Muscle layer of colon (tissue), 2 donors: Measurements from ENCODE around the gene HAPLN3.

Source experiments
- H3K27ac ChIP-seq: one replicate; pipeline ENCODE4 v1.7.0; 2013; ENCODE audit warnings: low read depth, mild to moderate bottlenecking, low read length, moderate library complexity
- H3K27me3 ChIP-seq, 2 donors: one replicate each; pipeline ENCODE4 v1.7.0; 2013; ENCODE audit warnings: low read length in 2 of 2, mild to moderate bottlenecking in 2 of 2; ENCODE audit not compliant: insufficient read depth in 2 of 2, control insufficient read depth in 1 of 2
- H3K36me3 ChIP-seq: one replicate; pipeline ENCODE4 v1.7.0; 2013; ENCODE audit warnings: mild to moderate bottlenecking, low read length; ENCODE audit not compliant: insufficient read depth
- H3K4me1 ChIP-seq: one replicate; pipeline ENCODE4 v1.7.0; 2013; ENCODE audit warnings: mild to moderate bottlenecking, low read length; ENCODE audit not compliant: insufficient read depth
- H3K4me3 ChIP-seq, 2 donors: one replicate each; pipeline ENCODE4 v1.7.0; 2013; ENCODE audit warnings: low read length in 2 of 2, low read depth in 1 of 2, mild to moderate bottlenecking in 1 of 2, moderate library complexity in 1 of 2
- H3K9ac ChIP-seq: one replicate; pipeline ENCODE4 v1.7.0; 2013; ENCODE audit warnings: low read length
- H3K9me3 ChIP-seq: one replicate; pipeline ENCODE4 v1.7.0; 2013; ENCODE audit warnings: mild to moderate bottlenecking, low read length
- donor health status: abdominal sarcoma.
- donor health status: Adenocarcinoma of cecum.

HAPLN3 gene

DNA sequence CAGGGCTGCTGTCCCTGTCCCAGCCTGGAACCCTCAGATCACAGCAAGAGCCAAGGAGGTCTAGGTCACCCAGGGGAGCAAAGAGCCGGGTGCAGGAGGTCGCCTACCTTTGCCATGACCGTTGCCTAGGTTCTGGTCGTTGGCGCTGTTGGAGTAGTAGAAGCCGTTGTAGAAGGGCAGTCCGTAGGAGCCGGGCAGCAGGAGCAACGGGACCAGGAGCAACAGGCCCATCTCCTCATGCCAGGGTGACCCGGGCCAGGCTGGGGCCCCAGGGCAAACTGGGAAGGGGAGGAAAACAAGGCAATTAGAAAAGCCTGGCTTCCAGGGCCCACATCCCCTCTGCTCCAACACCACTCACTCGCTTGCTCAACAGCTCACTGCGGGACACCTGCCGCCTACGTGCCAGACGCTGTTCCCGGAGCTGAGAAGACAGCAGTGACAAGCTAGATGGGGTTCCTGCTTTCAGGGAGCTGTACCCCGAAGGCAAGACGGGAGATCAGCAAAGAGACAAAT is 8.2 kb downstream of the HAPLN3 start:
- Histone ChIP-seq H3K27me3 (peaks cover 0 to 6% of the 10 kb centered on the region in 2 donors), H3K4me3 (no peak overlapping the region), H3K9ac (no peak overlapping the region), H3K36me3 (no peaks in the 10 kb centered on the region), H3K4me1 (no peaks in the 10 kb centered on the region), H3K9me3 (no peaks in the 10 kb centered on the region), H3K27ac (no peak overlapping the region)

DNA sequence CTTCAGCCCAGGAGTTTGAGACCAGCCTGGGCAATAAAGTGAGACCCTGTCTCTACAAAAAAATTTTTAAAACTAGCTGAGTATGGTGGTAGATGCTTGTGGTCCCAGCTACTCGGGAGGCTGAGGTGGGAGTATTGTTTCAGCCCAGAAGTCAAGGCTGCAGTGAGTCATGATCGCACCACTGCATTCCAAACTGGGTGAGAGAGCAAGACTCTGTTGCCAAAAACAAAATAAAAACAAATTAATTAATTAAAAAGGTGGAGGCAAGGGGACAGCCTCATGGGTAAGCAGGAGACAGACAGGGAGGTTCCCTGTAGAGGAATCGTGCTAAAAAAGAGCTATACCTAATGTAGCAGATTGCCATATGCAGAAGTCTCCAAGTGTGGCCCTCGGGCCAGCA is 12.6 kb downstream of the HAPLN3 start:
- Histone ChIP-seq H3K27ac (no peak overlapping the region), H3K9ac (no peak overlapping the region), H3K4me3 (no peak overlapping the region), H3K9me3 (no peaks in the 10 kb centered on the region), H3K4me1 (no peaks in the 10 kb centered on the region), H3K36me3 (no peaks in the 10 kb centered on the region), H3K27me3 (no peaks in the 10 kb centered on the region)

DNA sequence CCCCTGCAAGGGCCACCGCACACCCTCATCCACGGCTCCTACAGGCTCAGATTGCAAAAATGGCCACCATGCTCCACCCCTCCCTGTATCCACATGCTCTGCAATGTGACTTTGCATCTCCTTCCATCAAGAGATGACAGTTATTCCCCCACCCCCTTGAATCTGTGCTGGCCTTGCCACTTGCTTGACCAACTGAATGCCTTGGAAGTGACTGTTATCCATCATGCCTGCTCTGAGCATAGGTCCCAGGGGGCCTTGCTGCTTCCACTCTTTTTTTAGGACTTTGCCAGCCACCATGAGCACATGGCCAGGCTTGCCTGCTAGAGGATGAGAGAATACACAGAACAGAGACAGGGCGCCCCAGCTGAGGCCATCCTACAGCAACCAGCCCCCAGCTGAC is 13.6 kb downstream of the HAPLN3 start:
- Histone ChIP-seq H3K4me1 (no peaks in the 10 kb centered on the region), H3K4me3 (no peak overlapping the region), H3K9ac (no peak overlapping the region), H3K27me3 (no peaks in the 10 kb centered on the region), H3K27ac (no peak overlapping the region), H3K36me3 (no peaks in the 10 kb centered on the region), H3K9me3 (no peaks in the 10 kb centered on the region)

DNA sequence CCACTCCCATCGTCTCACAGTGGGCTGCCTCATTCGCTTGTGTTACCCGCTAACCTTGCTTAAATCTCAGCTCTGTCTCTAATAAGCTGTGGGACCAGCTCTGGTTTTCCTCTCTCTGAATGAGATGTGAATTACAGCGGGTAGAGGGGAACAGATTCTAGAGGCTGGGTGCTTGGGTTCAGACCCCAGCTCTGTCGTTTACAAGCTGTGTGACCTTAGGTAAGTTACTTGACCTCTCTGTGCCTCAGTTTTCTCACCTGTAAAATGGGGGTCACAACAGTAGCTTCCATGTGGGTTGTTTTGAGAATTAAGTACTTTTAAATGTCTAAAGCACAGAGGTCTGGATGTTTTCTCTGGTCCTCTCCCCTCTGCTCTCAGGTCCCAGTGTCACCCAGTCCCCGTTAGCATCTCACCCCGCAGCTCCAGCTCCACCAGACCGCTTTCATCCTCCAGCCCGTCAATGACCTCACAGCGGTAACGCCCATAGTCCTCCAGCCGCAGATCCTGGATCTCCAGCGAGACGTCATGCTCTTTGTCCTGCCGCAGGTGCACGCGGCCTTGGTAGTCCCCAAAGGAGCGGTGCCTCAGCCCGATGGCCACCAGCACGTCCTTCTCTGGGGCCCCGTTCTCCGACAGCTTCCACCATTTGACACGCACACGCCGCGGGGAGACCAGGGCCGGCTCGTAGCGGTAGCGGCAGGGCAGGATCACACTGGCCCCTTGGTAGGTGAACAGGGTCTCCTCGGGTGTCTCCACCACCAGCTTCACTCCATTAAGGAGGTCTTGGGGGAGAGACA is 14.2 kb downstream of the HAPLN3 start:
- Histone ChIP-seq H3K4me1 (no peaks in the 10 kb centered on the region), H3K9ac (no peak overlapping the region), H3K9me3 (no peaks in the 10 kb centered on the region), H3K27ac (no peak overlapping the region), H3K36me3 (no peaks in the 10 kb centered on the region), H3K4me3 (no peak overlapping the region), H3K27me3 (no peaks in the 10 kb centered on the region)

DNA sequence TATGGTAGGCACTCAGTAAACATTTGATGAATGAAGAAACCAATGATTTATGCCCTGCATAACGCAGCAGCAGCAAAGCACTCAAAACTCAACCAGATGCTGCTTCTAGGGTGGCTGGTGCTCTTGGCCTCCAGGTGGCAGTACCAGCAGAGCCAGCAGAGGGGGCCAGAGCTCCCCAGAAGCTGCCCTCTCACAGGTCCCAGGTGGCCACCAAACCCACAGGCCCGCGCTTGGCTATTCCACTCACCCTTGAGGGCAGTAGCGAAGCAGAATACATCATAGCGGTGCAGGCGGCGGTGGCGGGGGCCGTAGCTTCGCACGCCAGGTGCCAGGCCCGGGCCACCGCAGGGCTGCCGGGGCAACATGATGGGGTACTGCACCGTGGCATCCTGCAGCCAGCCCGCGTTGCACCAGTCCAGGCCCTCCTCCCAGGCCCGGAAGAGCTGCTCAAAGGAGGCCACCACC is 16.6 kb downstream of the HAPLN3 start:
- Histone ChIP-seq H3K9ac (no peak overlapping the region), H3K27ac (no peak overlapping the region), H3K4me3 (no peak overlapping the region), H3K9me3 (no peaks in the 10 kb centered on the region), H3K36me3 (no peaks in the 10 kb centered on the region), H3K27me3 (no peaks in the 10 kb centered on the region), H3K4me1 (no peaks in the 10 kb centered on the region)

DNA sequence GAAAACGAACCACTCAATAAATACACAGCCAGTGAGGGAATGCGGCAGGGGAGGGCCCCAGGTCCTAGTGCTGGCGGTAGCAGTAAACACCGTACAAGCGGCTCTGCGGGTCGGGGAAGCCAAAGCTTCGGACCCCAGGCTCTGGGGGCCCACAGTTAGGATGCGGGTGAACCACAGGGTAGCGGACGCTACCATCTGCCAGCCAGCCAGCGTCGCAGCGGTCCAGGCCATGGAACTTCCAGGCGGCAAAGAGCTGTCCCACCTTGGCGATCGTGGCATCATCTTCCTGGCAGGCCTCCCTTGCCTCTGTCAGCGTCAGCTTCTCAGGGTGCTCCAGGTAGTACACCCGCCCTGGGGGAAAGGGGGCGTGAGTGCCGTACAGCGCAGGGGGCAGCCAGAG is 17.4 kb downstream of the HAPLN3 start:
- H3K9ac ChIP-seq = no peak overlapping the region
- no peak overlapping the region for H3K27ac ChIP-seq
- no peak overlapping the region for H3K4me3 ChIP-seq
- no peaks in the 10 kb centered on the region for H3K9me3 ChIP-seq
- H3K36me3 ChIP-seq = no peaks in the 10 kb centered on the region
- H3K4me1 ChIP-seq = no peaks in the 10 kb centered on the region
- H3K27me3 ChIP-seq = no peaks in the 10 kb centered on the region

DNA sequence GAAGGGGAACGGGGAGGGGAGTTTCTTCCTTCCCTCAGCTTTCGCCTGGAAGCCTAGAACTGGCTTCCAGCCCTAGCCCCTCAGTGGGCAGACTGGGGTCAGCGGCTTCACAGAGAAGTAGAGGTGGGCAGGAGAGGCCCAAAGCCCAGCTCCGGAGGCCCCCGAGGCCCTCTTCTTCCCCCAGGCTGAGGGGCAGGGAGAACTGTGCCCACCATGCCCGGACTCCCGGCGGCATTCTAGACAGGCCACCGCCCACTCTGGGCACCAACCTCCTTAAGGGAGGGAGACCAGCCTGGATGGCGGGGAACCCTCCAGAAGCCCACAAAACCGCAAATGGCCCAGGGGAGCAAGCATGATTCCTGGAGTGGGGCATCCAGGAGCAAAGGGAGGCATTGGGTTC is 17.9 kb downstream of the HAPLN3 start:
- H3K36me3 ChIP-seq = no peaks in the 10 kb centered on the region
- H3K4me3 ChIP-seq = no peak overlapping the region
- no peaks in the 10 kb centered on the region for H3K27me3 ChIP-seq
- H3K4me1 ChIP-seq = no peaks in the 10 kb centered on the region
- H3K9ac ChIP-seq = no peak overlapping the region
- no peaks in the 10 kb centered on the region for H3K9me3 ChIP-seq
- no peak overlapping the region for H3K27ac ChIP-seq

DNA sequence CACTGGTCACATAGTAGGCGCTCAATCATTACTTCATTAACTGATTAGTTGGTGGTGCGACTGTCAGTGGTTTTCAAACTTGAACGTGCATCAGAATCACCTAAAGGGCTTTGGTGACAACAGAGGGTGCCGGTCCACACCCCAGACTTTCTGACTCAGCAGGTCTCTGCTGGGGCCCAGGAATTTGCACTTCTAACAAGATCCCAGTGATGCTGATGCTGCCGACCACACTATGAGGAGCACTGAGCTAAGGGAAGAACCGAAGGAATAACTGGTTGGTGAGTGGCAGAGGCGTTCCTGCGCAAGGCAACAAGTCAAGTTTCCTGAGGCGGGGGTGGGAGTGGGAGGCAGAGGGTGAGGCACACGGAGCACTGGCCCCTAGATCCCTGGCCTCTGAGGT is 18.8 kb downstream of the HAPLN3 start:
- Histone ChIP-seq H3K9me3 (no peaks in the 10 kb centered on the region), H3K9ac (no peak overlapping the region), H3K4me3 (no peak overlapping the region)

DNA sequence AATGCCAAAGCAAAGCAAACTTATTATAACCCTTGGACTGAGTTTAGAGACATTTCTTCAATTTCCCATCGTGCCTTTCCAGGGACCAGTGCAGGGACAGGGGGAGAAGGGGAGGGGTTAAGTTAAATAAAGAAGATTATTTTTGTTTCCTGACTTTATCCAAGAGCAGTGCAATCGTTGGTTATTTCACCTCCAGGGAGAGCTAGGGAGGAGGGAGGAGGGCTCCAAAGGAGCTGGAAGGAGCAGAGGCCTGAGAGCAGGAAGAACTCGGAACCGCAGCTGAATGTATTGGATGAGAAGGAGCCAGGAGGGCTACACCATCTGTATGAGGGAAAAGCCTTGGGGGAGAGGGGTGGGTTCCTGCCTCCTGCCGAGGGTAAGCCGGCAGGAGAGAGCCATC is 20.7 kb downstream of the HAPLN3 start:
- no peak overlapping the region for H3K27ac ChIP-seq
- H3K27me3 ChIP-seq = no peaks in the 10 kb centered on the region
- no peak overlapping the region for H3K4me3 ChIP-seq

More for the DNA sequence above, 18.8 kb downstream of the HAPLN3 start:
- H3K4me1 ChIP-seq = no peaks in the 10 kb centered on the region
- H3K27me3 ChIP-seq = no peaks in the 10 kb centered on the region
- H3K36me3 ChIP-seq = no peaks in the 10 kb centered on the region
- H3K27ac ChIP-seq = no peak overlapping the region

DNA sequence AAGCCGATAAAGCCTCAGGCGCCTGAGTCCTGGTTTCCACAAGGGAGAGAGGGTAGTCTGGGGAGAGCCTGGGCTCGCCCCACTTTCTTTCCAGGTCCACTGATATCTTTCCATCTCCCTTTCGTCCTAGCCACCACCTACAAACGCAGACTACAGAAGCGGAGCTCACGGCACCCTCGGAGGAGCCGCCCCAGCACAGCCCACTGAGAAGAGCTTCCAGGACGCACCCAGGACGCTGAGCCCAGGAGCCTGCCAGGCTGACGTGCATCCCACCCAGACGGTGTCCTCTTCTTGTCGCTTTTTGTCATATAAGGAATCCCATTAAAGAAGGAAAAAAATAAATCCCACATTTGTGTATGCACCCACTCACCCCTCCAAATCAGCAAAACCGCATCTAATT is 21.1 kb downstream of the HAPLN3 start:
- Histone ChIP-seq H3K36me3 (no peaks in the 10 kb centered on the region), H3K9ac (no peak overlapping the region), H3K27me3 (no peaks in the 10 kb centered on the region), H3K4me1 (no peaks in the 10 kb centered on the region), H3K27ac (no peak overlapping the region), H3K4me3 (no peak overlapping the region), H3K9me3 (no peaks in the 10 kb centered on the region)

More for the DNA sequence above, 20.7 kb downstream of the HAPLN3 start:
- H3K4me1 ChIP-seq = no peaks in the 10 kb centered on the region
- H3K9me3 ChIP-seq = no peaks in the 10 kb centered on the region
- H3K9ac ChIP-seq = no peak overlapping the region
- H3K36me3 ChIP-seq = no peaks in the 10 kb centered on the region

DNA sequence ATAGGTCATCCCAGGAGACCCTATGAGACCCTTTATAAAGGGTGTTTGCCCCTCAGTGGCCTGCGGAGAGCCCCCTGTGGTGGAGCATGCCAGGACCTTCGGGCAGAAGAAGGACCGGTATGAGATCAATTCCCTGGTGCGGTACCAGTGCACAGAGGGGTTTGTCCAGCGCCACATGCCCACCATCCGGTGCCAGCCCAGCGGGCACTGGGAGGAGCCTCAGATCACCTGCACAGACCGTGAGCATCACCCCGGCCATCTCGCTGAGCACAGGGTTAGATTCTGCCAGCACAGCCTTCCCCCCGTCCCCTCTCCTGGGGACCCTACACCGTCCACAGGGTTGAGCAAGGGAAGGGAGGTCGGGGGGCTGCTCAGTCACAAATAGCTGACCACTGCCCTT is 21.6 kb downstream of the HAPLN3 start:
- no peak overlapping the region for H3K9ac ChIP-seq
- H3K4me3 ChIP-seq = no peak overlapping the region
- no peaks in the 10 kb centered on the region for H3K9me3 ChIP-seq
- no peaks in the 10 kb centered on the region for H3K36me3 ChIP-seq
- H3K27me3 ChIP-seq = no peaks in the 10 kb centered on the region
- no peaks in the 10 kb centered on the region for H3K4me1 ChIP-seq
- H3K27ac ChIP-seq = no peak overlapping the region

DNA sequence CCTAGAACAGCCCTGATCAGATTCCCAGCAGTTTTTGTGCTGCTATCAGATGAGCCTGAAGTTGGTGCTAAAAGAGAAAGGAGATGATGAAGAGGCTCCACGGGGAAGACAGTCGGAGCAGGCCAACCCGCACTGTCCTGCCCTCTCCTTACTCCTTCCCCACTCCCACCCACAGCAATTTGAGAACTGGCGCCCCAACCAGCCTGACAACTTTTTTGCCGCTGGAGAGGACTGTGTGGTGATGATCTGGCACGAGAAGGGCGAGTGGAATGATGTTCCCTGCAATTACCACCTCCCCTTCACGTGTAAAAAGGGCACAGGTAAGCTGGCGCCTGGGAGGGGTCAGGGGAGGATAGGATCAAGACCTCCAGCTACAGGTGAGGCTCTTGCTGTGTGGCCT is 22.6 kb downstream of the HAPLN3 start:
- Histone ChIP-seq H3K36me3 (no peaks in the 10 kb centered on the region), H3K27ac (no peak overlapping the region), H3K9me3 (no peaks in the 10 kb centered on the region), H3K9ac (no peak overlapping the region), H3K4me3 (no peak overlapping the region), H3K4me1 (no peaks in the 10 kb centered on the region), H3K27me3 (no peaks in the 10 kb centered on the region)
